Activated B cell treated with CpG ODN at 0.5 μM for 24 hours (primary cell): Measurements from ENCODE around the gene JMJD1C. TPM values are rescaled to one million over a fixed set of nuclear protein-coding genes. Genes with fewer than 3 reads are reported as not detected.

Experiments
- ATAC-seq: fragments of 200-7000 bp; cut with Tn5 transposase; one replicate; pipeline ENCODE4 v1.10.0; 2021; ENCODE audit warnings: low read depth, mild to moderate bottlenecking, moderate library complexity
- CTCF ChIA-PET: fragments of 350-600 bp; sonication (Branson Sonifier 250); formaldehyde crosslinking; loops from one replicate; lab custom pipeline; 2021; ENCODE audit warnings: antibody characterized with exemption; lab: Charles Lee
- POLR2A ChIA-PET: fragments of 350-600 bp; sonication (Branson Sonifier 250); formaldehyde crosslinking; loops from one replicate; lab custom pipeline; 2021; ENCODE audit warnings: antibody characterized with exemption; lab: Charles Lee
- DNase-seq: peaks from one replicate; pipeline ENCODE4 v3.0.0; 2022
- H3K27ac Mint-ChIP-seq: one replicate; pipeline ENCODE4 v1.8.0; 2020; ENCODE audit warnings: mixed read lengths
- H3K27me3 Mint-ChIP-seq: one replicate; pipeline ENCODE4 v1.8.0; 2021; ENCODE audit warnings: mixed read lengths
- H3K36me3 Mint-ChIP-seq: one replicate; pipeline ENCODE4 v1.8.0; 2021; ENCODE audit warnings: low read depth, mixed read lengths
- H3K4me1 Mint-ChIP-seq: one replicate; pipeline ENCODE4 v1.8.0; 2021; ENCODE audit warnings: mixed read lengths
- H3K4me3 Mint-ChIP-seq: one replicate; pipeline ENCODE4 v1.8.0; 2020; ENCODE audit warnings: mild to moderate bottlenecking, mixed read lengths
- H3K9me3 Mint-ChIP-seq: one replicate; pipeline ENCODE4 v1.8.0; 2020; ENCODE audit warnings: mixed read lengths
- CTCF ChIP-seq: fragments of 200-600 bp; IDR thresholded peaks from one replicate; pipeline ENCODE4 v1.8.0; 2022; ENCODE audit warnings: antibody characterized with exemption, mild to moderate bottlenecking
- intact Hi-C: fragments of 100-400 bp; cut with micrococcal nuclease; formaldehyde crosslinking; loops from one replicate; pipeline ENCODE4 v1.15.1; 2024
- total RNA-seq: library from RNA; stranded (reverse); gene quantifications from 2 replicates; pipeline ENCODE4 v1.2.3, GENCODE V29; 2022

Gene JMJD1C
- total RNA-seq, 1 donor from 2014 or later = 176 TPM

GRCh38 chr10:63375859-63376258 is 89.9 kb downstream of the JMJD1C start:
- ChIA-PET CTCF (no interaction called here), POLR2A (no interaction called here)
- TF ChIP-seq CTCF = no peak
- DNase-seq = no peak
- no peak overlapping the region for H3K4me3 Mint-ChIP-seq
- no peak for ATAC-seq
- no peaks in the 10 kb centered on the region for H3K9me3 Mint-ChIP-seq
- H3K27ac Mint-ChIP-seq = no peak overlapping the region
- peaks cover 7% of the 10 kb centered on the region for H3K36me3 Mint-ChIP-seq
- intact Hi-C loops = loop anchor here (2.0 kb wide), 2 partner anchors 21 to 159 kb away; no protein-coding TSS in a partner anchor
- no peaks in the 10 kb centered on the region for H3K27me3 Mint-ChIP-seq
- peaks cover 15% of the 10 kb centered on the region for H3K4me1 Mint-ChIP-seq

GRCh38 chr10:63375458-63375857 is 90.3 kb downstream of the JMJD1C start:
- CTCF ChIA-PET = interaction anchor here (0.7 kb wide), 1 partner anchor 348 kb away, joined by 3 read pairs; no protein-coding TSS in a partner anchor
- no peak for ATAC-seq
- no peaks in the 10 kb centered on the region for H3K27me3 Mint-ChIP-seq
- TF ChIP-seq CTCF = no peak
- no peaks in the 10 kb centered on the region for H3K9me3 Mint-ChIP-seq
- no peak overlapping the region for H3K4me3 Mint-ChIP-seq
- H3K4me1 Mint-ChIP-seq = peaks cover 13% of the 10 kb centered on the region
- H3K27ac Mint-ChIP-seq = no peak overlapping the region
- POLR2A ChIA-PET = interaction anchor here (0.7 kb wide), 1 partner anchor 10 kb away, joined by 7 read pairs; no protein-coding TSS in a partner anchor
- intact Hi-C loops = no loop called here
- H3K36me3 Mint-ChIP-seq = peaks cover 7% of the 10 kb centered on the region
- DNase-seq = no peak

GRCh38 chr10:63374991-63375390 is 90.8 kb downstream of the JMJD1C start:
- Mint-ChIP-seq H3K27me3 (no peaks in the 10 kb centered on the region), H3K4me1 (peaks cover 13% of the 10 kb centered on the region), H3K36me3 (peaks cover 3% of the 10 kb centered on the region), H3K9me3 (no peaks in the 10 kb centered on the region), H3K27ac (no peak overlapping the region), H3K4me3 (no peak overlapping the region)
- intact Hi-C loops = no loop called here
- ATAC-seq (no peak), DNase-seq (no peak)
- POLR2A ChIA-PET = interaction anchor here (0.7 kb wide), 1 partner anchor 10 kb away, joined by 7 read pairs; no protein-coding TSS in a partner anchor
- CTCF ChIA-PET = interaction anchor here (0.7 kb wide), 1 partner anchor 349 kb away, joined by 3 read pairs; no protein-coding TSS in a partner anchor
- TF ChIP-seq CTCF = no peak

- no peaks in the 10 kb centered on the region for H3K27me3 Mint-ChIP-seq
- H3K4me3 Mint-ChIP-seq = no peak overlapping the region
Measured at GRCh38 chr10:63373176-63373575, 92.6 kb downstream of the JMJD1C start.

GRCh38 chr10:63369711-63370110 is 96.1 kb downstream of the JMJD1C start:
- Mint-ChIP-seq H3K4me3 (no peak overlapping the region), H3K27me3 (no peaks in the 10 kb centered on the region), H3K9me3 (no peaks in the 10 kb centered on the region), H3K4me1 (no peaks in the 10 kb centered on the region), H3K36me3 (peaks cover 3% of the 10 kb centered on the region), H3K27ac (no peak overlapping the region)
- ChIA-PET POLR2A (no interaction called here), CTCF (no interaction called here)
- DNase-seq (no peak), ATAC-seq (no peak)
- no peak for TF ChIP-seq CTCF
- intact Hi-C loops = loop anchor here (1.0 kb wide), 1 partner anchor 8 kb away; no protein-coding TSS in a partner anchor

More at GRCh38 chr10:63373176-63373575, 92.6 kb downstream of the JMJD1C start:
- no peak for TF ChIP-seq CTCF
- POLR2A ChIA-PET = no interaction called here
- DNase-seq (no peak), ATAC-seq (no peak)
- intact Hi-C loops = no loop called here
- peaks cover 13% of the 10 kb centered on the region for H3K4me1 Mint-ChIP-seq
- CTCF ChIA-PET = no interaction called here
- no peaks in the 10 kb centered on the region for H3K9me3 Mint-ChIP-seq
- H3K27ac Mint-ChIP-seq = no peak overlapping the region
- H3K36me3 Mint-ChIP-seq = peaks cover 3% of the 10 kb centered on the region
